GM08714 (cell line): Measurements from ENCODE around the gene KLHL29.

Experiments
- H3K4me3 ChIP-seq: fragments of 200-500 bp; sonication (Bioruptor generic); 2 replicates; pipeline ENCODE4 v1.5.1; 2014; ENCODE audit warnings: mild to moderate bottlenecking, low read length, inconsistent platforms
- ZNF274 ChIP-seq: IDR thresholded peaks from 2 replicates; pipeline ENCODE4 v1.6.1; 2012; ENCODE audit warnings: mild to moderate bottlenecking, low read depth, low read length

The KLHL29 gene

GRCh38 chr2:23692851-23693605, 308.0 kb downstream of the KLHL29 start:
- TF ChIP-seq ZNF274, result no peak
- no peak overlapping the region for H3K4me3 ChIP-seq

- H3K4me3 ChIP-seq, result no peak overlapping the region
- TF ChIP-seq ZNF274, result no peak
Observed at GRCh38 chr2:23693606-23693951, 308.6 kb downstream of the KLHL29 start.

- no peak overlapping the region for H3K4me3 ChIP-seq
- TF ChIP-seq ZNF274, result no peak
Observed at GRCh38 chr2:23694058-23695045, 309.4 kb downstream of the KLHL29 start.

- TF ChIP-seq ZNF274, result no peak
- no peak overlapping the region for H3K4me3 ChIP-seq
Observed at GRCh38 chr2:23695214-23695889, 310.4 kb downstream of the KLHL29 start.

GRCh38 chr2:23695890-23696751, 311.1 kb downstream of the KLHL29 start:
- TF ChIP-seq ZNF274, result no peak
- no peak overlapping the region for H3K4me3 ChIP-seq

- no peak overlapping the region for H3K4me3 ChIP-seq
- no peak for TF ChIP-seq ZNF274
Observed at GRCh38 chr2:23696752-23697045, 311.7 kb downstream of the KLHL29 start.

- TF ChIP-seq ZNF274, result no peak
- no peak overlapping the region for H3K4me3 ChIP-seq
Observed at GRCh38 chr2:23697256-23698075, 312.5 kb downstream of the KLHL29 start.

GRCh38 chr2:23698116-23698693, 313.2 kb downstream of the KLHL29 start:
- TF ChIP-seq ZNF274, result no peak
- H3K4me3 ChIP-seq, result no peak overlapping the region

GRCh38 chr2:23698721-23699579, 314.0 kb downstream of the KLHL29 start:
- no peak overlapping the region for H3K4me3 ChIP-seq
- no peak for TF ChIP-seq ZNF274

- no peak overlapping the region for H3K4me3 ChIP-seq
- no peak for TF ChIP-seq ZNF274
Observed at GRCh38 chr2:23699580-23699925, 314.6 kb downstream of the KLHL29 start.

GRCh38 chr2:23700627-23701026, 315.6 kb downstream of the KLHL29 start:
- H3K4me3 ChIP-seq, result no peak overlapping the region
- no peak for TF ChIP-seq ZNF274

- H3K4me3 ChIP-seq, result no peak overlapping the region
- no peak for TF ChIP-seq ZNF274
Observed at GRCh38 chr2:23703037-23703582, 318.1 kb downstream of the KLHL29 start.
